K562 (cell line): Measurements from ENCODE around the gene IL24. TPM values are rescaled to one million over a fixed set of nuclear protein-coding genes. Genes with fewer than 3 reads are reported as not detected.

ENCODE experiments used
- ATAC-seq: fragments of 200-7000 bp; cut with Tn5 transposase; 3 replicates; pipeline ENCODE4 v1.9.1; 2020; ENCODE audit warnings: moderate library complexity
- BruUV-seq: library from RNA; stranded (reverse); fragments of 400-500 nt; replicated peaks from 2 replicates; lab custom pipeline; 2021; lab: Mats Ljungman, UMichigan
- CTCF ChIA-PET: fragments of 300-600 bp; formaldehyde crosslinking; extraction: SDS; loops from one replicate; lab custom pipeline; 2021; ENCODE audit warnings: low intra/inter-chr PET ratio; lab: Yijun Ruan, JAX
- POLR2A ChIA-PET: fragments of 300-600, 350-650 bp; sonication (Branson Sonifier 250); formaldehyde crosslinking; extraction: SDS; loops from one replicate; lab custom pipeline; 2021; ENCODE audit warnings: antibody characterized with exemption, inconsistent platforms; lab: Yijun Ruan, JAX
- DNase-seq, 4 experiments: peaks; one replicate each; pipeline versions ENCODE4 v3.0.0 to v3.0.0-alpha.2; 2011 to 2018; ENCODE audit warnings: low spot score in 3 of 4, mixed read lengths in 3 of 4; ENCODE audit errors: extremely low read depth in 1 of 4
- FAIRE-seq: peaks from 2 replicates; lab custom pipeline; 2011; peaks lifted over from hg19 to GRCh38; lab: Jason Lieb, UNC
- H2AFZ ChIP-seq: 2 replicates; pipeline ENCODE4 v1.6.0; 2011; ENCODE audit warnings: low read depth, low read length, control low read depth, inconsistent platforms
- H3K27ac ChIP-seq: fragments of 200-600 bp; 3 replicates; pipeline ENCODE4 v1.8.0; 2011; ENCODE audit warnings: low read depth, mild to moderate bottlenecking, control low read depth, inconsistent platforms, low read length, moderate library complexity, mixed read lengths; ENCODE audit errors: extremely low read depth
- H3K27me3 ChIP-seq, 2 experiments: fragments of 300-600 bp in 1 of 2; 2 replicates in 1 of 2; 3 replicates in 1 of 2; pipeline versions ENCODE4 v1.6.0 to v1.8.0; 2011; ENCODE audit warnings: inconsistent platforms in 2 of 2, low read length in 2 of 2, mild to moderate bottlenecking in 1 of 2, mixed read lengths in 1 of 2, moderate library complexity in 1 of 2; ENCODE audit not compliant: control insufficient read depth in 2 of 2, insufficient read depth in 2 of 2
- H3K36me3 ChIP-seq: fragments of 300-600 bp; 3 replicates; pipeline ENCODE4 v1.8.0; 2011; ENCODE audit warnings: mild to moderate bottlenecking, low read length, inconsistent platforms; ENCODE audit not compliant: control insufficient read depth, insufficient read depth
- H3K4me1 ChIP-seq, 2 experiments: fragments of 200-600 bp in 1 of 2; replicated peaks in 1 of 2; 2 replicates in 1 of 2; 3 replicates in 1 of 2; pipeline versions ENCODE4 v1.5.1 to v1.8.0; 2011; ENCODE audit warnings: inconsistent platforms in 2 of 2, low read length in 2 of 2, mild to moderate bottlenecking in 1 of 2, mixed read lengths in 1 of 2, moderate library complexity in 1 of 2; ENCODE audit not compliant: control insufficient read depth in 2 of 2, insufficient read depth in 2 of 2
- H3K4me2 ChIP-seq: 2 replicates; pipeline ENCODE4 v1.6.1; 2011; ENCODE audit warnings: low read length, control low read depth, inconsistent platforms, mixed read lengths; ENCODE audit not compliant: insufficient read depth
- H3K4me3 ChIP-seq: fragments of 200-600 bp; sonication (generic), shearing (Covaris generic); 2 replicates; pipeline ENCODE4 v1.5.1; 2016; ENCODE audit warnings: control low read depth, inconsistent platforms
- H3K79me2 ChIP-seq: fragments of 200-600 bp; 3 replicates; pipeline ENCODE4 v1.8.0; 2011; ENCODE audit warnings: low read length, inconsistent platforms; ENCODE audit not compliant: control insufficient read depth, insufficient read depth
- H3K9ac ChIP-seq, 2 experiments: 2 replicates each; pipeline versions ENCODE4 v1.6.0 to v1.6.1; 2011; ENCODE audit warnings: low read depth in 2 of 2, low read length in 2 of 2, control low read depth in 1 of 2, inconsistent platforms in 1 of 2, mild to moderate bottlenecking in 1 of 2, mixed read lengths in 1 of 2; ENCODE audit not compliant: insufficient read depth in 1 of 2
- H3K9me1 ChIP-seq: one replicate; pipeline ENCODE4 v1.6.0; 2011; ENCODE audit warnings: inconsistent platforms, mild to moderate bottlenecking, low read length, moderate library complexity; ENCODE audit not compliant: control insufficient read depth, insufficient read depth
- H3K9me3 ChIP-seq: replicated peaks from 2 replicates; pipeline ENCODE4 v1.5.1; 2011; ENCODE audit warnings: low read depth, low read length, inconsistent platforms; ENCODE audit not compliant: control insufficient read depth, insufficient read depth
- H4K20me1 ChIP-seq: replicated peaks from 2 replicates; pipeline ENCODE4 v1.6.1; 2011; ENCODE audit warnings: low read length, inconsistent platforms, mixed read lengths; ENCODE audit not compliant: control insufficient read depth, insufficient read depth
- CAMTA2 ChIP-seq: fragments of 250-450 bp; sonication (Bioruptor Pico); conservative IDR thresholded peaks from 2 replicates; pipeline ENCODE4 v1.5.1; 2022
- MCM7 ChIP-seq, 2 experiments: fragments of 450-650 bp; IDR thresholded peaks; 2 replicates each; pipeline ENCODE4 v1.6.1; 2016 to 2018
- MED1 ChIP-seq: sonication (generic); formaldehyde crosslinking; IDR thresholded peaks from 2 replicates; pipeline ENCODE4 v1.8.1; 2023; ENCODE audit warnings: missing genetic modification reagents, borderline replicate concordance
- MEF2A ChIP-seq: IDR thresholded peaks from 2 replicates; pipeline ENCODE4 v1.6.1; 2011; ENCODE audit warnings: low read depth, mild to moderate bottlenecking, low read length, moderate library complexity; ENCODE audit not compliant: control insufficient read depth
- PURB ChIP-seq: sonication (generic); formaldehyde crosslinking; IDR thresholded peaks from 2 replicates; pipeline ENCODE4 v1.9.0; 2021; ENCODE audit warnings: low read depth, mild to moderate bottlenecking, missing genetic modification reagents
- TAF15 ChIP-seq: fragments of 200-400 bp; formaldehyde crosslinking; IDR thresholded peaks from 2 replicates; pipeline ENCODE4 v1.6.1; 2017; ENCODE audit warnings: mild to moderate bottlenecking, low read depth, low read length, moderate library complexity
- TEAD4 ChIP-seq, 2 experiments: sonication (generic) in 1 of 2; formaldehyde crosslinking in 1 of 2; IDR thresholded peaks; 2 replicates each; pipeline versions ENCODE4 v1.6.1 to v1.8.0; 2012 to 2022; ENCODE audit warnings: borderline replicate concordance in 1 of 2, inconsistent platforms in 1 of 2, low read length in 1 of 2, mild to moderate bottlenecking in 1 of 2, missing genetic modification reagents in 1 of 2
- TOE1 ChIP-seq, 2 experiments: fragments of 450-650 bp in 1 of 2; sonication (generic) in 1 of 2; formaldehyde crosslinking in 1 of 2; IDR thresholded peaks; 2 replicates each; pipeline versions ENCODE4 v1.7.1 to v1.8.0; 2016 to 2022; ENCODE audit warnings: borderline replicate concordance in 2 of 2, mild to moderate bottlenecking in 2 of 2, antibody characterized with exemption in 1 of 2, inconsistent platforms in 1 of 2, low read depth in 1 of 2, missing genetic modification reagents in 1 of 2, moderate library complexity in 1 of 2
- ZNF354B ChIP-seq: fragments of 250-450 bp; sonication (Bioruptor Pico); IDR thresholded peaks from 2 replicates; pipeline ENCODE4 v1.4.0; 2020
- WGBS: fragments of 100-300 bp; shearing (Covaris generic); methylation state at CpG from one replicate; pipeline ENCODE4 v1.1.6; 2016; ENCODE audit warnings: low coverage, mixed read lengths; ENCODE audit not compliant: insufficient coverage; ENCODE audit errors: missing lambda C conversion rate; 5-methylcytosine and 5-hydroxymethylcytosine counted together
- in situ Hi-C: fragments of 300-500 bp; cut with MboI; formaldehyde crosslinking; loops from 4 replicates; pipeline ENCODE4 v1.15.0; 2018; ENCODE audit warnings: inconsistent platforms, mixed read lengths
- intact Hi-C: fragments of 100-400 bp; cut with micrococcal nuclease; formaldehyde crosslinking; loops from 2 replicates; pipeline ENCODE4 v1.14.2; 2022
- polyA plus RNA-seq, 8 experiments: library from polyadenylated mRNA; depleted of rRNA in 4 of 8; stranded (reverse) in 5 of 8; unstranded in 3 of 8; fragments of >200 nt; fragmentation: Nextera tagmentation in 2 of 8; fragmentation: Illumina TruSeq in 1 of 8; extraction: Ambion mirVana in 2 of 8; extraction: Trizol in 1 of 8; gene quantifications; 2 replicates each; pipeline versions ENCODE4 v1.2.1 to v1.2.3, GENCODE V29; 2011 to 2014; ENCODE audit warnings: inconsistent platforms in 1 of 8, missing spikeins in 1 of 8
- total RNA-seq, 7 experiments: library from RNA; depleted of rRNA in 6 of 7; stranded (reverse); fragments of >200 nt in 6 of 7; fragmentation: Illumina TruSeq in 2 of 7; extraction: Trizol in 2 of 7; gene quantifications; 2 replicates each; pipeline versions ENCODE4 v1.2.1 to v1.2.3, GENCODE V29; 2011 to 2021; ENCODE audit warnings: low replicate concordance in 1 of 7
- TF ChIP-seq, protein P1 (sequence below): sonication (generic); formaldehyde crosslinking; IDR thresholded peaks from 2 replicates; pipeline ENCODE4 v1.8.1; 2023; ENCODE audit warnings: mild to moderate bottlenecking, missing genetic modification reagents
- TF ChIP-seq, protein P2 (sequence below): fragments of 250-450 bp; sonication (Bioruptor Pico); IDR thresholded peaks from 2 replicates; pipeline ENCODE4 v1.5.0; 2020; ENCODE audit warnings: mild to moderate bottlenecking, borderline replicate concordance
- TF ChIP-seq, protein P3 (sequence below), 2 experiments: fragments of 450-650 bp; IDR thresholded peaks; 2 replicates each; pipeline ENCODE4 v1.6.1; 2018; ENCODE audit warnings: mild to moderate bottlenecking in 2 of 2, low read depth in 1 of 2; ENCODE audit not compliant: partially characterized antibody in 2 of 2

Gene IL24
- total and polyA plus RNA-seq, 9 of the 15 experiments (the other 6 are each of a cell fraction or from before 2014, with no cell fraction given) = 0.04 to 0.19 TPM; not detected in 7

DNA sequence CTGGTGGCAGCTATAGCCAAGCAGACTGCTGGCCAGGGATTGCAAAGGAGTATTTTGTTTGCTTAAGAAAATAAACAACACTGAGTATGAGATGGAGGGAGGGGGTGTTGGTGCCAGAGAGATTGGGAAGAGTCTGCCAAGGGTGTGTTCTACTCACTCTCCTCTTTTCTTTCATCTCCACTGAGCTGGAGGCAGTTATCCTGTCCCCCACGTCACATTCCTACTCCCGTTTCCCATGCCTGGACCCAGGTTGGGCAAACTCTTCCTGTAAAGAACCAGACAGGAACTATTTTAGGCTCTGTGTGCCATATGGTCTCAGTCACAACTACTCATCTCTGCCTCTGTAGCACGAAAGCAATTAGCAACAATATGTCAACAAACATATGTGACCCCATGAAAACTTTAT is 1.4 kb upstream of the IL24 start:
- intact Hi-C loops (no loop called here), in situ Hi-C loops (no loop called here)
- Histone ChIP-seq H3K9ac (no peak overlapping the region), H3K9me3 (no peaks in the 10 kb centered on the region), H4K20me1 (no peaks in the 10 kb centered on the region), H3K4me2 (no peak overlapping the region), H2AFZ (no peak overlapping the region), H3K9me1 (no peaks in the 10 kb centered on the region), H3K27me3 (peaks cover 52 to 63% of the 10 kb centered on the region in 2 experiments), H3K79me2 (no peaks in the 10 kb centered on the region), H3K4me1 (peaks cover 0 to 3% of the 10 kb centered on the region in 2 experiments; a peak in 2 of 5 replicates), H3K27ac (no peak overlapping the region), H3K4me3 (no peak overlapping the region), H3K36me3 (no peaks in the 10 kb centered on the region)
- WGBS = 4% methylated on average over 3 of the region's 3 CpGs
- FAIRE-seq (no peak), DNase-seq (no peak), ATAC-seq (no peak)
- BruUV-seq = no TSS peak
- CTCF ChIA-PET = interaction anchor here (0.6 kb wide), 1 partner anchor 12 kb away, joined by 3 read pairs; no protein-coding TSS in a partner anchor
- POLR2A ChIA-PET = interaction anchor here (0.6 to 1.5 kb wide), 4 partner anchors 10 to 213 kb away, joined by 3 to 7 read pairs (median 4); no protein-coding TSS in a partner anchor
- TF ChIP-seq ZNF354B (CRISPR knock-in tag) (no peak), MED1 (CRISPR knock-in tag) (no peak), PURB (CRISPR knock-in tag) (no peak), MEF2A (no peak), TAF15 (no peak), CAMTA2 (no peak), TOE1 (IDR thresholded peaks at IDR 0.05; ENCODE audit: borderline replicate concordance) (no peak), TOE1 (CRISPR knock-in tag; IDR thresholded peaks at IDR 0.05; ENCODE audit: borderline replicate concordance, low read depth) (no peak), MCM7 (IDR thresholded peaks at IDR 0.05) (no peak), TEAD4 (IDR thresholded peaks at IDR 0.05; ENCODE audit: low read length) (no peak), TEAD4 (CRISPR knock-in tag; IDR thresholded peaks at IDR 0.05; ENCODE audit: borderline replicate concordance) (no peak)
- TF ChIP-seq, protein P1, sequence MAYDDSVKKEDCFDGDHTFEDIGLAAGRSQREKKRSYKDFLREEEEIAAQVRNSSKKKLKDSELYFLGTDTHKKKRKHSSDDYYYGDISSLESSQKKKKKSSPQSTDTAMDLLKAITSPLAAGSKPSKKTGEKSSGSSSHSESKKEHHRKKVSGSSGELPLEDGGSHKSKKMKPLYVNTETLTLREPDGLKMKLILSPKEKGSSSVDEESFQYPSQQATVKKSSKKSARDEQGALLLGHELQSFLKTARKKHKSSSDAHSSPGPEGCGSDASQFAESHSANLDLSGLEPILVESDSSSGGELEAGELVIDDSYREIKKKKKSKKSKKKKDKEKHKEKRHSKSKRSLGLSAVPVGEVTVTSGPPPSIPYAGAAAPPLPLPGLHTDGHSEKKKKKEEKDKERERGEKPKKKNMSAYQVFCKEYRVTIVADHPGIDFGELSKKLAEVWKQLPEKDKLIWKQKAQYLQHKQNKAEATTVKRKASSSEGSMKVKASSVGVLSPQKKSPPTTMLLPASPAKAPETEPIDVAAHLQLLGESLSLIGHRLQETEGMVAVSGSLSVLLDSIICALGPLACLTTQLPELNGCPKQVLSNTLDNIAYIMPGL (CRISPR knock-in tag) = no peak
- TF ChIP-seq, protein P2, sequence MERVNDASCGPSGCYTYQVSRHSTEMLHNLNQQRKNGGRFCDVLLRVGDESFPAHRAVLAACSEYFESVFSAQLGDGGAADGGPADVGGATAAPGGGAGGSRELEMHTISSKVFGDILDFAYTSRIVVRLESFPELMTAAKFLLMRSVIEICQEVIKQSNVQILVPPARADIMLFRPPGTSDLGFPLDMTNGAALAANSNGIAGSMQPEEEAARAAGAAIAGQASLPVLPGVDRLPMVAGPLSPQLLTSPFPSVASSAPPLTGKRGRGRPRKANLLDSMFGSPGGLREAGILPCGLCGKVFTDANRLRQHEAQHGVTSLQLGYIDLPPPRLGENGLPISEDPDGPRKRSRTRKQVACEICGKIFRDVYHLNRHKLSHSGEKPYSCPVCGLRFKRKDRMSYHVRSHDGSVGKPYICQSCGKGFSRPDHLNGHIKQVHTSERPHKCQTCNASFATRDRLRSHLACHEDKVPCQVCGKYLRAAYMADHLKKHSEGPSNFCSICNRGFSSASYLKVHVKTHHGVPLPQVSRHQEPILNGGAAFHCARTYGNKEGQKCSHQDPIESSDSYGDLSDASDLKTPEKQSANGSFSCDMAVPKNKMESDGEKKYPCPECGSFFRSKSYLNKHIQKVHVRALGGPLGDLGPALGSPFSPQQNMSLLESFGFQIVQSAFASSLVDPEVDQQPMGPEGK (CRISPR knock-in tag) = no peak
- TF ChIP-seq, protein P3, sequence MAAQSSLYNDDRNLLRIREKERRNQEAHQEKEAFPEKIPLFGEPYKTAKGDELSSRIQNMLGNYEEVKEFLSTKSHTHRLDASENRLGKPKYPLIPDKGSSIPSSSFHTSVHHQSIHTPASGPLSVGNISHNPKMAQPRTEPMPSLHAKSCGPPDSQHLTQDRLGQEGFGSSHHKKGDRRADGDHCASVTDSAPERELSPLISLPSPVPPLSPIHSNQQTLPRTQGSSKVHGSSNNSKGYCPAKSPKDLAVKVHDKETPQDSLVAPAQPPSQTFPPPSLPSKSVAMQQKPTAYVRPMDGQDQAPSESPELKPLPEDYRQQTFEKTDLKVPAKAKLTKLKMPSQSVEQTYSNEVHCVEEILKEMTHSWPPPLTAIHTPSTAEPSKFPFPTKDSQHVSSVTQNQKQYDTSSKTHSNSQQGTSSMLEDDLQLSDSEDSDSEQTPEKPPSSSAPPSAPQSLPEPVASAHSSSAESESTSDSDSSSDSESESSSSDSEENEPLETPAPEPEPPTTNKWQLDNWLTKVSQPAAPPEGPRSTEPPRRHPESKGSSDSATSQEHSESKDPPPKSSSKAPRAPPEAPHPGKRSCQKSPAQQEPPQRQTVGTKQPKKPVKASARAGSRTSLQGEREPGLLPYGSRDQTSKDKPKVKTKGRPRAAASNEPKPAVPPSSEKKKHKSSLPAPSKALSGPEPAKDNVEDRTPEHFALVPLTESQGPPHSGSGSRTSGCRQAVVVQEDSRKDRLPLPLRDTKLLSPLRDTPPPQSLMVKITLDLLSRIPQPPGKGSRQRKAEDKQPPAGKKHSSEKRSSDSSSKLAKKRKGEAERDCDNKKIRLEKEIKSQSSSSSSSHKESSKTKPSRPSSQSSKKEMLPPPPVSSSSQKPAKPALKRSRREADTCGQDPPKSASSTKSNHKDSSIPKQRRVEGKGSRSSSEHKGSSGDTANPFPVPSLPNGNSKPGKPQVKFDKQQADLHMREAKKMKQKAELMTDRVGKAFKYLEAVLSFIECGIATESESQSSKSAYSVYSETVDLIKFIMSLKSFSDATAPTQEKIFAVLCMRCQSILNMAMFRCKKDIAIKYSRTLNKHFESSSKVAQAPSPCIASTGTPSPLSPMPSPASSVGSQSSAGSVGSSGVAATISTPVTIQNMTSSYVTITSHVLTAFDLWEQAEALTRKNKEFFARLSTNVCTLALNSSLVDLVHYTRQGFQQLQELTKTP (IDR thresholded peaks at IDR 0.05; ENCODE audit: low read depth in 1 of 2, partially characterized antibody in 2 of 2) = no peak
